Breast epithelium (tissue), 3 donors: Measurements from ENCODE around the gene YIPF4.

Experiments
- CTCF ChIP-seq, 3 donors: fragments of 450-650 bp; IDR thresholded peaks; one replicate each; pipeline ENCODE4 v1.5.1; 2016 to 2017; ENCODE audit warnings: antibody characterized with exemption in 3 of 3, mild to moderate bottlenecking in 3 of 3, moderate library complexity in 3 of 3
- POLR2A ChIP-seq: fragments of 450-650 bp; IDR thresholded peaks from one replicate; pipeline ENCODE4 v1.6.1; 2016; ENCODE audit warnings: antibody characterized with exemption, mild to moderate bottlenecking, moderate library complexity

- TF ChIP-seq POLR2A (no peak), CTCF (IDR thresholded peaks at IDR 0.05) (no peak)
Measured at GRCh38 chr2:32360416-32360815, 82.7 kb downstream of the YIPF4 start.
